ENCODE results near the gene LETMD1. TPM values are rescaled to one million over a fixed set of nuclear protein-coding genes. Genes with fewer than 3 reads are reported as not detected.

Gene LETMD1
- polyA plus RNA-seq, 1 of the 3 experiments (the other 2 are of a cell fraction) = 67.8 TPM

- TF ChIP-seq TAF1 (IDR thresholded peaks at IDR 0.05; ENCODE audit: borderline replicate concordance, low read depth, low read length) (no peak), CTCF (IDR thresholded peaks at IDR 0.05) (no peak), NFIC (IDR thresholded peaks at IDR 0.05; ENCODE audit: borderline replicate concordance) (no peak), MAX (IDR thresholded peaks at IDR 0.05; ENCODE audit: low read depth) (no peak), EP300 (IDR thresholded peaks at IDR 0.05; ENCODE audit: borderline replicate concordance in 1 of 2, low read depth in 1 of 2, low read length in 1 of 2) (no peak), FOXJ3 (CRISPR knock-in tag; IDR thresholded peaks at IDR 0.05) (no peak), FOXM1 (IDR thresholded peaks at IDR 0.05; ENCODE audit: low read depth) (no peak), GABPA (IDR thresholded peaks at IDR 0.05; ENCODE audit: low read depth) (no peak), FOSL2 (IDR thresholded peaks at IDR 0.05; ENCODE audit: borderline replicate concordance, low read depth) (no peak), REST (IDR thresholded peaks at IDR 0.05; ENCODE audit: low read depth, low read length) (no peak), POLR2AphosphoS5 (IDR thresholded peaks at IDR 0.05; ENCODE audit: low read depth, low read length) (no peak), JUND (IDR thresholded peaks at IDR 0.05) (no peak), RFX5 (IDR thresholded peaks at IDR 0.05; ENCODE audit: low read length) (no peak), GATA2 (CRISPR knock-in tag; IDR thresholded peaks at IDR 0.05) (no peak)
- TF ChIP-seq, protein P1, sequence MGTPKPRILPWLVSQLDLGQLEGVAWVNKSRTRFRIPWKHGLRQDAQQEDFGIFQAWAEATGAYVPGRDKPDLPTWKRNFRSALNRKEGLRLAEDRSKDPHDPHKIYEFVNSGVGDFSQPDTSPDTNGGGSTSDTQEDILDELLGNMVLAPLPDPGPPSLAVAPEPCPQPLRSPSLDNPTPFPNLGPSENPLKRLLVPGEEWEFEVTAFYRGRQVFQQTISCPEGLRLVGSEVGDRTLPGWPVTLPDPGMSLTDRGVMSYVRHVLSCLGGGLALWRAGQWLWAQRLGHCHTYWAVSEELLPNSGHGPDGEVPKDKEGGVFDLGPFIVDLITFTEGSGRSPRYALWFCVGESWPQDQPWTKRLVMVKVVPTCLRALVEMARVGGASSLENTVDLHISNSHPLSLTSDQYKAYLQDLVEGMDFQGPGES (IDR thresholded peaks at IDR 0.05; ENCODE audit: low read depth, low read length) = no peak
- TF ChIP-seq, protein P2, sequence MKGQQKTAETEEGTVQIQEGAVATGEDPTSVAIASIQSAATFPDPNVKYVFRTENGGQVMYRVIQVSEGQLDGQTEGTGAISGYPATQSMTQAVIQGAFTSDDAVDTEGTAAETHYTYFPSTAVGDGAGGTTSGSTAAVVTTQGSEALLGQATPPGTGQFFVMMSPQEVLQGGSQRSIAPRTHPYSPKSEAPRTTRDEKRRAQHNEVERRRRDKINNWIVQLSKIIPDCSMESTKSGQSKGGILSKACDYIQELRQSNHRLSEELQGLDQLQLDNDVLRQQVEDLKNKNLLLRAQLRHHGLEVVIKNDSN (IDR thresholded peaks at IDR 0.05; ENCODE audit: borderline replicate concordance, low read depth) = no peak
- TF ChIP-seq, protein P3, sequence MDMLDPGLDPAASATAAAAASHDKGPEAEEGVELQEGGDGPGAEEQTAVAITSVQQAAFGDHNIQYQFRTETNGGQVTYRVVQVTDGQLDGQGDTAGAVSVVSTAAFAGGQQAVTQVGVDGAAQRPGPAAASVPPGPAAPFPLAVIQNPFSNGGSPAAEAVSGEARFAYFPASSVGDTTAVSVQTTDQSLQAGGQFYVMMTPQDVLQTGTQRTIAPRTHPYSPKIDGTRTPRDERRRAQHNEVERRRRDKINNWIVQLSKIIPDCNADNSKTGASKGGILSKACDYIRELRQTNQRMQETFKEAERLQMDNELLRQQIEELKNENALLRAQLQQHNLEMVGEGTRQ (IDR thresholded peaks at IDR 0.05; ENCODE audit: borderline replicate concordance, low read depth, low read length) = no peak
- TF ChIP-seq, protein P4, sequence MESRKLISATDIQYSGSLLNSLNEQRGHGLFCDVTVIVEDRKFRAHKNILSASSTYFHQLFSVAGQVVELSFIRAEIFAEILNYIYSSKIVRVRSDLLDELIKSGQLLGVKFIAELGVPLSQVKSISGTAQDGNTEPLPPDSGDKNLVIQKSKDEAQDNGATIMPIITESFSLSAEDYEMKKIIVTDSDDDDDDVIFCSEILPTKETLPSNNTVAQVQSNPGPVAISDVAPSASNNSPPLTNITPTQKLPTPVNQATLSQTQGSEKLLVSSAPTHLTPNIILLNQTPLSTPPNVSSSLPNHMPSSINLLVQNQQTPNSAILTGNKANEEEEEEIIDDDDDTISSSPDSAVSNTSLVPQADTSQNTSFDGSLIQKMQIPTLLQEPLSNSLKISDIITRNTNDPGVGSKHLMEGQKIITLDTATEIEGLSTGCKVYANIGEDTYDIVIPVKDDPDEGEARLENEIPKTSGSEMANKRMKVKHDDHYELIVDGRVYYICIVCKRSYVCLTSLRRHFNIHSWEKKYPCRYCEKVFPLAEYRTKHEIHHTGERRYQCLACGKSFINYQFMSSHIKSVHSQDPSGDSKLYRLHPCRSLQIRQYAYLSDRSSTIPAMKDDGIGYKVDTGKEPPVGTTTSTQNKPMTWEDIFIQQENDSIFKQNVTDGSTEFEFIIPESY (IDR thresholded peaks at IDR 0.05; ENCODE audit: borderline replicate concordance, low read depth) = no peak
- H3K4me3 ChIP-seq (ENCODE audit: low read depth in 2 of 2, low read length in 1 of 2) = no peak overlapping the region
- peaks cover 22 to 45% of the 10 kb centered on the region in 2 experiments for H3K36me3 ChIP-seq (replicated peaks in 1 of 2; ENCODE audit: control insufficient read depth in 1 of 2, insufficient read depth in 2 of 2, low read length in 1 of 2)
- DNase-seq = no peak
- no peak overlapping the region for H2AFZ ChIP-seq (ENCODE audit: low read depth)
- ChIA-PET CTCF (interaction anchor here (1.2 to 1.5 kb wide), 2 partner anchors 15 to 17 kb away, joined by 4 to 5 read pairs; no protein-coding TSS in a partner anchor), POLR2A (no interaction called here)
- H3K4me2 ChIP-seq = no peak overlapping the region
- H3K4me1 ChIP-seq (ENCODE audit: control insufficient read depth in 1 of 2, insufficient read depth in 2 of 2, low read depth in 1 of 2, low read length in 1 of 2) = no peaks in the 10 kb centered on the region
- H3K27me3 ChIP-seq (ENCODE audit: insufficient read depth) = no peaks in the 10 kb centered on the region
- H4K20me1 ChIP-seq (ENCODE audit: insufficient read depth) = no peaks in the 10 kb centered on the region
- H3K9me2 ChIP-seq = no peaks in the 10 kb centered on the region
- H3K79me2 ChIP-seq (ENCODE audit: insufficient read depth) = no peaks in the 10 kb centered on the region; the same call in 1 of the 2 replicates
- no peaks in the 10 kb centered on the region for H3F3A ChIP-seq (replicated peaks; ENCODE audit: insufficient read depth)
- H3K27ac ChIP-seq (ENCODE audit: low read depth in 2 of 2, low read length in 1 of 2) = no peak overlapping the region
- WGBS (ENCODE audit: low lambda C conversion rate) = 89% methylated on average over 1 of the region's 1 CpG
- no peaks in the 10 kb centered on the region for H3K9me3 ChIP-seq
- H3K9ac ChIP-seq = no peak overlapping the region
These were observed 46.3 kb upstream of the LETMD1 start for GRCh38 chr12:51001799-51002198.
